GM23338 (cell line): ENCODE results near the gene RTL10. TPM values are rescaled to one million over a fixed set of nuclear protein-coding genes. Genes with fewer than 3 reads are reported as not detected.

ENCODE experiments used
- ATAC-seq: fragments of 200-7000 bp; cut with Tn5 transposase; 3 replicates; pipeline ENCODE4 v1.9.1; 2020
- DNase-seq: peaks from one replicate; pipeline ENCODE4 v3.0.0-alpha.2; 2015; ENCODE audit warnings: low spot score
- H2AFZ ChIP-seq: fragments of 200-600 bp; sonication (generic); 2 replicates; pipeline ENCODE4 v1.8.0; 2016; ENCODE audit warnings: antibody characterized with exemption, mild to moderate bottlenecking, moderate library complexity
- H3F3A ChIP-seq: fragments of 200-600 bp; sonication (generic); replicated peaks from 2 replicates; pipeline ENCODE4 v1.8.0; 2017; ENCODE audit warnings: antibody characterized with exemption, mixed run types, low read depth
- H3K27ac ChIP-seq: fragments of 200-600 bp; sonication (generic); 2 replicates; pipeline ENCODE4 v1.6.1; 2016; ENCODE audit warnings: low read depth
- H3K27me3 ChIP-seq: fragments of 200-600 bp; sonication (generic); 2 replicates; pipeline ENCODE4 v1.8.0; 2016; ENCODE audit warnings: mild to moderate bottlenecking, mixed run types, moderate library complexity; ENCODE audit not compliant: insufficient read depth
- H3K36me3 ChIP-seq: fragments of 200-600 bp; sonication (generic); 2 replicates; pipeline ENCODE4 v1.8.0; 2016; ENCODE audit warnings: mild to moderate bottlenecking; ENCODE audit not compliant: insufficient read depth
- H3K4me1 ChIP-seq: fragments of 200-600 bp; sonication (generic); 2 replicates; pipeline ENCODE4 v1.8.0; 2016; ENCODE audit warnings: mild to moderate bottlenecking, moderate library complexity; ENCODE audit not compliant: insufficient read depth
- H3K4me2 ChIP-seq: fragments of 200-600 bp; sonication (generic); 2 replicates; pipeline ENCODE4 v1.7.1; 2017; ENCODE audit warnings: mixed run types
- H3K4me3 ChIP-seq: fragments of 200-600 bp; sonication (generic); 2 replicates; pipeline ENCODE4 v1.6.1; 2016; ENCODE audit warnings: mixed run types
- H3K79me2 ChIP-seq: fragments of 200-600 bp; sonication (generic); replicated peaks from 2 replicates; pipeline ENCODE4 v1.8.0; 2017; ENCODE audit warnings: mild to moderate bottlenecking; ENCODE audit not compliant: insufficient read depth
- H3K9me2 ChIP-seq: fragments of 200-600 bp; sonication (generic); 2 replicates; pipeline ENCODE4 v1.8.0; 2017; ENCODE audit not compliant: insufficient read depth
- H4K20me1 ChIP-seq: fragments of 200-600 bp; sonication (generic); replicated peaks from 2 replicates; pipeline ENCODE4 v1.8.0; 2017; ENCODE audit warnings: mild to moderate bottlenecking; ENCODE audit not compliant: insufficient read depth
- H3K27ac Mint-ChIP-seq: 2 replicates; pipeline ENCODE4 v1.8.0; 2020; ENCODE audit warnings: inconsistent platforms, mild to moderate bottlenecking, moderate library complexity, mixed read lengths
- H3K27me3 Mint-ChIP-seq: 3 replicates; pipeline ENCODE4 v1.8.0; 2022; ENCODE audit warnings: low read depth, mild to moderate bottlenecking, moderate library complexity, mixed read lengths, inconsistent platforms; ENCODE audit not compliant: insufficient read depth, poor library complexity
- H3K36me3 Mint-ChIP-seq: 3 replicates; pipeline ENCODE4 v1.8.0; 2021; ENCODE audit warnings: low read depth, mild to moderate bottlenecking, inconsistent platforms, moderate library complexity, mixed read lengths
- H3K4me1 Mint-ChIP-seq: 3 replicates; pipeline ENCODE4 v1.8.0; 2020; ENCODE audit warnings: mild to moderate bottlenecking, inconsistent platforms, mixed read lengths
- H3K4me3 Mint-ChIP-seq: 3 replicates; pipeline ENCODE4 v1.8.0; 2021; ENCODE audit warnings: moderate library complexity, mild to moderate bottlenecking, inconsistent platforms, mixed read lengths
- H3K9me3 Mint-ChIP-seq: 3 replicates; pipeline ENCODE4 v1.8.0; 2020; ENCODE audit warnings: moderate library complexity, mild to moderate bottlenecking, inconsistent platforms, mixed read lengths
- CREB1 ChIP-seq: fragments of 250-450 bp; sonication (Bioruptor Pico); IDR thresholded peaks from 2 replicates; pipeline ENCODE4 v1.5.0; 2020; ENCODE audit warnings: low read depth, mild to moderate bottlenecking, moderate library complexity
- EZH2 ChIP-seq: fragments of 200-600 bp; sonication (generic); IDR thresholded peaks from one replicate; pipeline ENCODE4 v1.8.0; 2017; ENCODE audit warnings: antibody characterized with exemption, mild to moderate bottlenecking, low read depth; ENCODE audit not compliant: unreplicated experiment
- EZH2phosphoT487 ChIP-seq: fragments of 200-600 bp; sonication (generic); IDR thresholded peaks from one replicate; pipeline ENCODE4 v1.8.1; 2018; ENCODE audit warnings: antibody characterized with exemption; ENCODE audit not compliant: unreplicated experiment
- JUNB ChIP-seq: IDR thresholded peaks from one replicate; pipeline ENCODE4 v1.6.1; 2016; ENCODE audit warnings: antibody characterized with exemption; ENCODE audit not compliant: unreplicated experiment
- NANOG ChIP-seq: IDR thresholded peaks from 2 replicates; pipeline ENCODE4 v1.6.1; 2016; ENCODE audit warnings: antibody characterized with exemption, borderline replicate concordance
- POLR2AphosphoS5 ChIP-seq: IDR thresholded peaks from 2 replicates; pipeline ENCODE4 v1.6.1; 2016; ENCODE audit warnings: antibody characterized with exemption, low read depth
- STAT1 ChIP-seq: IDR thresholded peaks from one replicate; pipeline ENCODE4 v1.6.1; 2016; ENCODE audit warnings: antibody characterized with exemption; ENCODE audit not compliant: unreplicated experiment
- ZNF114 ChIP-seq: fragments of 250-450 bp; sonication (Bioruptor Pico); IDR thresholded peaks from 2 replicates; pipeline ENCODE4 v1.5.0; 2020; ENCODE audit warnings: mild to moderate bottlenecking, moderate library complexity
- ZNF331 ChIP-seq: fragments of 250-450 bp; sonication (Bioruptor Pico); IDR thresholded peaks from 2 replicates; pipeline ENCODE4 v1.5.0; 2020; ENCODE audit warnings: low read depth, mild to moderate bottlenecking, moderate library complexity
- polyA plus RNA-seq: library from polyadenylated mRNA; unstranded; fragments of >200 nt; fragmentation: Nextera tagmentation; extraction: Ambion mirVana; gene quantifications from 2 replicates; pipeline ENCODE4 v1.2.1, GENCODE V29; 2016
- total RNA-seq: library from RNA; depleted of rRNA; stranded (reverse); fragments of >200 nt; shearing (Covaris generic); gene quantifications from 2 replicates; pipeline ENCODE4 v1.2.3, GENCODE V29; 2014
- TF ChIP-seq, protein P1 (sequence below): fragments of 250-450 bp; sonication (Bioruptor Pico); IDR thresholded peaks from 2 replicates; pipeline ENCODE4 v1.5.0; 2020; ENCODE audit warnings: mild to moderate bottlenecking, moderate library complexity
- TF ChIP-seq, protein P2 (sequence below): IDR thresholded peaks from one replicate; pipeline ENCODE4 v1.6.1; 2018; ENCODE audit warnings: antibody characterized with exemption; ENCODE audit not compliant: unreplicated experiment
- TF ChIP-seq, protein P3 (sequence below): IDR thresholded peaks from 2 replicates; pipeline ENCODE4 v1.6.1; 2016; ENCODE audit warnings: antibody characterized with exemption
- TF ChIP-seq, protein P4 (sequence below), 2 experiments: fragments of 200-600 bp in 1 of 2; sonication (generic) in 1 of 2; conservative IDR thresholded peaks; 2 replicates each; pipeline versions ENCODE4 v1.5.1 to v1.6.1; 2016 to 2017; ENCODE audit warnings: antibody characterized with exemption in 2 of 2, low read depth in 2 of 2, mild to moderate bottlenecking in 2 of 2, moderate library complexity in 1 of 2

RTL10 gene
- total and polyA plus RNA-seq, 2 experiments from 2014 or later: 9.4 to 17.4 TPM

DNA sequence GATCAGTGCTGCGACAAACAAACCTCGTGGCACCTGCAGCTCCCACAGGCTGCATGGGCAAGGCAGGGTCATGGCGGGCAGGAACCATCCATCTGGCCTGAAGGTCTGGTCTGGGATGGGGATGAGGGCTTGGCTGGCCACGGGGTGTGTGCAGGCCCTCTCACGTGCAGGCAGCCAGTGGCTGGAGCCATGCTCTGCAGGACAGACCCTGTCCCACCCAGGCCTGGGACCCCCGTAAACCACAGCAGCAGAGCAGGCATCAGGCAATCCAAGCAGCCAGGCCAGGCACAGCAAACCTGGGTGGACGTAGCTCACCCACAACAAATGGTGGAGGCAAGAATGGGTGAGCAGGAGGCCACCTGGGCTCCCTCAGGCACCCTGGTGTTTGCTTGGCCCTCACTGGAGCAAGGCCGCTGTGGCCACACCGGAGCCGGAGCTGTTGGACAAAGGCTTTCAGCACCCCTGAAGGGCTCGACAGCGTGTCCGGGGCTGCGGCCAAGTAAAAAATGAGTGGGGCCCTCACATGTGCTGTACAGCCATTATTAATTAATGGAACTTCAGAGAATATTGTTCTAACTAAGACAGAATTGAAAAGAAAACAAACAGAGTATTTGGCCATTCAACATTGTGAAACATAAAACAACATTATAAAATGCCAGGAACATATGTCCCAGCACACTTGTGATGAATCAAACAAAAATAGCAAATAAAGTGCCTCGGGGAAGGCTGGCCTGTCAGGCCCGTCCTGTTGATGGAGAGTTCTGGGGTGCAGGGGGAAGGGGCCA lies 24.0 kb upstream of the RTL10 start:
- Mint-ChIP-seq H3K27me3 (peaks cover 18% of the 10 kb centered on the region), H3K4me1 (peaks cover 32% of the 10 kb centered on the region), H3K36me3 (no peaks in the 10 kb centered on the region; the same call in 2 of the 3 replicates), H3K9me3 (no peaks in the 10 kb centered on the region), H3K4me3 (peak overlapping the region; percentile 11; the same call in 1 of the 3 replicates), H3K27ac (no peak overlapping the region; the same call in 1 of the 2 replicates)
- ATAC-seq: no peak
- no peak for DNase-seq
- TF ChIP-seq EZH2 (no peak), NANOG (no peak), EZH2phosphoT487 (no peak), JUNB (no peak), ZNF114 (no peak), STAT1 (no peak), POLR2AphosphoS5 (no peak), ZNF331 (no peak), CREB1 (no peak)
- TF ChIP-seq, protein P1, sequence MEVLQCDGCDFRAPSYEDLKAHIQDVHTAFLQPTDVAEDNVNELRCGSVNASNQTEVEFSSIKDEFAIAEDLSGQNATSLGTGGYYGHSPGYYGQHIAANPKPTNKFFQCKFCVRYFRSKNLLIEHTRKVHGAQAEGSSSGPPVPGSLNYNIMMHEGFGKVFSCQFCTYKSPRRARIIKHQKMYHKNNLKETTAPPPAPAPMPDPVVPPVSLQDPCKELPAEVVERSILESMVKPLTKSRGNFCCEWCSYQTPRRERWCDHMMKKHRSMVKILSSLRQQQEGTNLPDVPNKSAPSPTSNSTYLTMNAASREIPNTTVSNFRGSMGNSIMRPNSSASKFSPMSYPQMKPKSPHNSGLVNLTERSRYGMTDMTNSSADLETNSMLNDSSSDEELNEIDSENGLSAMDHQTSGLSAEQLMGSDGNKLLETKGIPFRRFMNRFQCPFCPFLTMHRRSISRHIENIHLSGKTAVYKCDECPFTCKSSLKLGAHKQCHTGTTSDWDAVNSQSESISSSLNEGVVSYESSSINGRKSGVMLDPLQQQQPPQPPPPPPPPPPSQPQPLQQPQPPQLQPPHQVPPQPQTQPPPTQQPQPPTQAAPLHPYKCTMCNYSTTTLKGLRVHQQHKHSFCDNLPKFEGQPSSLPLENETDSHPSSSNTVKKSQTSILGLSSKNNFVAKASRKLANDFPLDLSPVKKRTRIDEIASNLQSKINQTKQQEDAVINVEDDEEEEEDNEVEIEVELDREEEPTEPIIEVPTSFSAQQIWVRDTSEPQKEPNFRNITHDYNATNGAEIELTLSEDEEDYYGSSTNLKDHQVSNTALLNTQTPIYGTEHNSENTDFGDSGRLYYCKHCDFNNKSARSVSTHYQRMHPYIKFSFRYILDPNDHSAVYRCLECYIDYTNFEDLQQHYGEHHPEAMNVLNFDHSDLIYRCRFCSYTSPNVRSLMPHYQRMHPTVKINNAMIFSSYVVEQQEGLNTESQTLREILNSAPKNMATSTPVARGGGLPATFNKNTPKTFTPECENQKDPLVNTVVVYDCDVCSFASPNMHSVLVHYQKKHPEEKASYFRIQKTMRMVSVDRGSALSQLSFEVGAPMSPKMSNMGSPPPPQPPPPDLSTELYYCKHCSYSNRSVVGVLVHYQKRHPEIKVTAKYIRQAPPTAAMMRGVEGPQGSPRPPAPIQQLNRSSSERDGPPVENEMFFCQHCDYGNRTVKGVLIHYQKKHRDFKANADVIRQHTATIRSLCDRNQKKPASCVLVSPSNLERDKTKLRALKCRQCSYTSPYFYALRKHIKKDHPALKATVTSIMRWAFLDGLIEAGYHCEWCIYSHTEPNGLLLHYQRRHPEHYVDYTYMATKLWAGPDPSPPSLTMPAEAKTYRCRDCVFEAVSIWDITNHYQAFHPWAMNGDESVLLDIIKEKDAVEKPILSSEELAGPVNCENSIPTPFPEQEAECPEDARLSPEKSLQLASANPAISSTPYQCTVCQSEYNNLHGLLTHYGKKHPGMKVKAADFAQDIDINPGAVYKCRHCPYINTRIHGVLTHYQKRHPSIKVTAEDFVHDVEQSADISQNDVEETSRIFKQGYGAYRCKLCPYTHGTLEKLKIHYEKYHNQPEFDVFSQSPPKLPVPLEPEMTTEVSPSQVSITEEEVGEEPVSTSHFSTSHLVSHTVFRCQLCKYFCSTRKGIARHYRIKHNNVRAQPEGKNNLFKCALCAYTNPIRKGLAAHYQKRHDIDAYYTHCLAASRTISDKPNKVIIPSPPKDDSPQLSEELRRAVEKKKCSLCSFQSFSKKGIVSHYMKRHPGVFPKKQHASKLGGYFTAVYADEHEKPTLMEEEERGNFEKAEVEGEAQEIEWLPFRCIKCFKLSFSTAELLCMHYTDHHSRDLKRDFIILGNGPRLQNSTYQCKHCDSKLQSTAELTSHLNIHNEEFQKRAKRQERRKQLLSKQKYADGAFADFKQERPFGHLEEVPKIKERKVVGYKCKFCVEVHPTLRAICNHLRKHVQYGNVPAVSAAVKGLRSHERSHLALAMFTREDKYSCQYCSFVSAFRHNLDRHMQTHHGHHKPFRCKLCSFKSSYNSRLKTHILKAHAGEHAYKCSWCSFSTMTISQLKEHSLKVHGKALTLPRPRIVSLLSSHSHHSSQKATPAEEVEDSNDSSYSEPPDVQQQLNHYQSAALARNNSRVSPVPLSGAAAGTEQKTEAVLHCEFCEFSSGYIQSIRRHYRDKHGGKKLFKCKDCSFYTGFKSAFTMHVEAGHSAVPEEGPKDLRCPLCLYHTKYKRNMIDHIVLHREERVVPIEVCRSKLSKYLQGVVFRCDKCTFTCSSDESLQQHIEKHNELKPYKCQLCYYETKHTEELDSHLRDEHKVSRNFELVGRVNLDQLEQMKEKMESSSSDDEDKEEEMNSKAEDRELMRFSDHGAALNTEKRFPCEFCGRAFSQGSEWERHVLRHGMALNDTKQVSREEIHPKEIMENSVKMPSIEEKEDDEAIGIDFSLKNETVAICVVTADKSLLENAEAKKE (CRISPR knock-in tag): no peak
- TF ChIP-seq, protein P2, sequence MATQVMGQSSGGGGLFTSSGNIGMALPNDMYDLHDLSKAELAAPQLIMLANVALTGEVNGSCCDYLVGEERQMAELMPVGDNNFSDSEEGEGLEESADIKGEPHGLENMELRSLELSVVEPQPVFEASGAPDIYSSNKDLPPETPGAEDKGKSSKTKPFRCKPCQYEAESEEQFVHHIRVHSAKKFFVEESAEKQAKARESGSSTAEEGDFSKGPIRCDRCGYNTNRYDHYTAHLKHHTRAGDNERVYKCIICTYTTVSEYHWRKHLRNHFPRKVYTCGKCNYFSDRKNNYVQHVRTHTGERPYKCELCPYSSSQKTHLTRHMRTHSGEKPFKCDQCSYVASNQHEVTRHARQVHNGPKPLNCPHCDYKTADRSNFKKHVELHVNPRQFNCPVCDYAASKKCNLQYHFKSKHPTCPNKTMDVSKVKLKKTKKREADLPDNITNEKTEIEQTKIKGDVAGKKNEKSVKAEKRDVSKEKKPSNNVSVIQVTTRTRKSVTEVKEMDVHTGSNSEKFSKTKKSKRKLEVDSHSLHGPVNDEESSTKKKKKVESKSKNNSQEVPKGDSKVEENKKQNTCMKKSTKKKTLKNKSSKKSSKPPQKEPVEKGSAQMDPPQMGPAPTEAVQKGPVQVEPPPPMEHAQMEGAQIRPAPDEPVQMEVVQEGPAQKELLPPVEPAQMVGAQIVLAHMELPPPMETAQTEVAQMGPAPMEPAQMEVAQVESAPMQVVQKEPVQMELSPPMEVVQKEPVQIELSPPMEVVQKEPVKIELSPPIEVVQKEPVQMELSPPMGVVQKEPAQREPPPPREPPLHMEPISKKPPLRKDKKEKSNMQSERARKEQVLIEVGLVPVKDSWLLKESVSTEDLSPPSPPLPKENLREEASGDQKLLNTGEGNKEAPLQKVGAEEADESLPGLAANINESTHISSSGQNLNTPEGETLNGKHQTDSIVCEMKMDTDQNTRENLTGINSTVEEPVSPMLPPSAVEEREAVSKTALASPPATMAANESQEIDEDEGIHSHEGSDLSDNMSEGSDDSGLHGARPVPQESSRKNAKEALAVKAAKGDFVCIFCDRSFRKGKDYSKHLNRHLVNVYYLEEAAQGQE: no peak
- TF ChIP-seq, protein P3, sequence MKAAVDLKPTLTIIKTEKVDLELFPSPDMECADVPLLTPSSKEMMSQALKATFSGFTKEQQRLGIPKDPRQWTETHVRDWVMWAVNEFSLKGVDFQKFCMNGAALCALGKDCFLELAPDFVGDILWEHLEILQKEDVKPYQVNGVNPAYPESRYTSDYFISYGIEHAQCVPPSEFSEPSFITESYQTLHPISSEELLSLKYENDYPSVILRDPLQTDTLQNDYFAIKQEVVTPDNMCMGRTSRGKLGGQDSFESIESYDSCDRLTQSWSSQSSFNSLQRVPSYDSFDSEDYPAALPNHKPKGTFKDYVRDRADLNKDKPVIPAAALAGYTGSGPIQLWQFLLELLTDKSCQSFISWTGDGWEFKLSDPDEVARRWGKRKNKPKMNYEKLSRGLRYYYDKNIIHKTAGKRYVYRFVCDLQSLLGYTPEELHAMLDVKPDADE: no peak
- TF ChIP-seq, protein P4, sequence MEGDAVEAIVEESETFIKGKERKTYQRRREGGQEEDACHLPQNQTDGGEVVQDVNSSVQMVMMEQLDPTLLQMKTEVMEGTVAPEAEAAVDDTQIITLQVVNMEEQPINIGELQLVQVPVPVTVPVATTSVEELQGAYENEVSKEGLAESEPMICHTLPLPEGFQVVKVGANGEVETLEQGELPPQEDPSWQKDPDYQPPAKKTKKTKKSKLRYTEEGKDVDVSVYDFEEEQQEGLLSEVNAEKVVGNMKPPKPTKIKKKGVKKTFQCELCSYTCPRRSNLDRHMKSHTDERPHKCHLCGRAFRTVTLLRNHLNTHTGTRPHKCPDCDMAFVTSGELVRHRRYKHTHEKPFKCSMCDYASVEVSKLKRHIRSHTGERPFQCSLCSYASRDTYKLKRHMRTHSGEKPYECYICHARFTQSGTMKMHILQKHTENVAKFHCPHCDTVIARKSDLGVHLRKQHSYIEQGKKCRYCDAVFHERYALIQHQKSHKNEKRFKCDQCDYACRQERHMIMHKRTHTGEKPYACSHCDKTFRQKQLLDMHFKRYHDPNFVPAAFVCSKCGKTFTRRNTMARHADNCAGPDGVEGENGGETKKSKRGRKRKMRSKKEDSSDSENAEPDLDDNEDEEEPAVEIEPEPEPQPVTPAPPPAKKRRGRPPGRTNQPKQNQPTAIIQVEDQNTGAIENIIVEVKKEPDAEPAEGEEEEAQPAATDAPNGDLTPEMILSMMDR (conservative IDR thresholded peaks at IDR 0.05; ENCODE audit: low read depth in 2 of 2): no peak
- H3K4me1 ChIP-seq: peaks cover 18% of the 10 kb centered on the region
- no peaks in the 10 kb centered on the region for H3K27me3 ChIP-seq
- H3K4me2 ChIP-seq: no peak overlapping the region
- peaks cover 4% of the 10 kb centered on the region for H3F3A ChIP-seq
- no peaks in the 10 kb centered on the region for H3K36me3 ChIP-seq
- H3K79me2 ChIP-seq: no peaks in the 10 kb centered on the region
- no peaks in the 10 kb centered on the region for H3K9me2 ChIP-seq
- H3K27ac ChIP-seq: no peak overlapping the region
- no peaks in the 10 kb centered on the region for H4K20me1 ChIP-seq
- no peak overlapping the region for H3K4me3 ChIP-seq
- H2AFZ ChIP-seq: no peak overlapping the region
